ENCODE measurements around the gene PAX8.

PAX8 gene

GRCh38 chr2:113169002-113169530 is 109.7 kb downstream of the PAX8 start:
- no peak for DNase-seq (ENCODE audit: low read depth, low spot score)

DNA sequence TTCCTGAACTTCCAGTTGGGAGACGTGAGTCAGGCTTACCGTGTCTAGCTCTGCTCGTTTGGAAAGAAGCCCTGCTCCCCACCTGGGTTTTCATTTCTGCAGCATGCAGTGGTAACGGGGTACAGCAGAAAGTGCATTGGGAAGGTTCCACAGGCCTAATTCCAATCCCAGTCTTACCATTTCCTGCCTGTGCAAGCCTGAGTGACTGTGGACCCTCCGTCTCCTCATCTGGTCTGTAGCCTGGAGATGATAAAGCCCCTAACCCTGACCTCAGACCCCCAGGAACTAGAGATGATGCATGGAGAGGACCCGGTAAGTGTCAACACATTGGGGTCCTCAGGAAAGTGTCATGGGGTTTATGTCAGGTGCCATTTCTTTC is 110.8 kb downstream of the PAX8 start:
- DNase-seq (ENCODE audit: low read depth, low spot score): no peak

- no peak for DNase-seq (ENCODE audit: low read depth, low spot score)
Measured at GRCh38 chr2:113167115-113167932, 111.4 kb downstream of the PAX8 start.

DNA sequence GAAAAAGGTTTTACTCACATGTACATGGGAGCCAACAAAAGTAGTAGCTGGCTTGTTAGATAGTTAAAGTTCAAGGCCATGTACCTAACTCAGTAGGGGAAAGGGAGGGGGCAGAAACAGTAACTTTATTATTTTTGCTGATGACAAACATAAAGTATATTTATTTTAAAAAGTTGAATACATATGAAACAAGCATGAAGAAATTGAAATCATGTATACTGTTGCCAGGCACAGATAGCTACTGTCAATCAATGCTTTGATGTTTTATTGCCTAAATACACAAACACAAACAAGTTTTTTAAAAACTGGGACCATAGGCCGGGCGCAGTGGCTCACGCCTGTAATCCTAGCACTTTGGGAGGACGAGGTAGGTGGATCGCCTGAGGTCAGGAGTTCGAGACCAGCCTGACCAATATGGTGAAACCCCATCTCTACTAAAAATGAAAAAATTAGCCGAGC is 112.5 kb downstream of the PAX8 start:
- no peak for DNase-seq (ENCODE audit: low read depth, low spot score)
